GM18858 (cell line): Measurements from ENCODE around the gene FAM120B.
"Not testable (repeated sequence)": the region's sequence is repeated elsewhere in the genome, so short reads cannot be mapped to it uniquely, and the experiment has no call there.

Experiments used
- ATAC-seq: cut with Tn5 transposase; IDR thresholded peaks from one replicate; pipeline ENCODE4 v1.9.1; 2021; ENCODE audit not compliant: unreplicated experiment

Gene FAM120B

GRCh38 chr6:170306324-170307079 lies at the start of gene FAM120B:
FAM120B (plus strand) TSS chr6:170306758; CDS start chr6:170317391, 10,633 bp downstream.
- peak; percentile 95 for ATAC-seq

GRCh38 chr6:170257376-170257775 lies 49.2 kb upstream of the FAM120B start:
- ATAC-seq = no peak

- no peak for ATAC-seq
Measured at GRCh38 chr6:170258407-170258806, 48.2 kb upstream of the FAM120B start.

GRCh38 chr6:170259278-170259677 lies 47.3 kb upstream of the FAM120B start:
- no peak for ATAC-seq

GRCh38 chr6:170260686-170261085 lies 45.9 kb upstream of the FAM120B start:
- no peak for ATAC-seq

GRCh38 chr6:170261643-170262488 lies 44.7 kb upstream of the FAM120B start:
- ATAC-seq = no peak

- no peak for ATAC-seq
Measured at GRCh38 chr6:170262489-170263088, 44.0 kb upstream of the FAM120B start.

- no peak for ATAC-seq
Measured at GRCh38 chr6:170263410-170263809, 43.1 kb upstream of the FAM120B start.

- ATAC-seq = no peak
Measured at GRCh38 chr6:170264086-170264485, 42.5 kb upstream of the FAM120B start.

GRCh38 chr6:170264644-170265043 lies 41.9 kb upstream of the FAM120B start:
- ATAC-seq = not testable (repeated sequence)

- ATAC-seq = no peak
Measured at GRCh38 chr6:170265655-170266054, 40.9 kb upstream of the FAM120B start.

- no peak for ATAC-seq
Measured at GRCh38 chr6:170266061-170266825, 40.3 kb upstream of the FAM120B start.

- ATAC-seq = no peak
Measured at GRCh38 chr6:170267688-170268087, 38.9 kb upstream of the FAM120B start.

GRCh38 chr6:170268216-170269129 lies 38.1 kb upstream of the FAM120B start:
- no peak for ATAC-seq

GRCh38 chr6:170269151-170269845 lies 37.3 kb upstream of the FAM120B start:
- no peak for ATAC-seq

- ATAC-seq = no peak
Measured at GRCh38 chr6:170269846-170270541, 36.6 kb upstream of the FAM120B start.

- no peak for ATAC-seq
Measured at GRCh38 chr6:170270984-170271593, 35.5 kb upstream of the FAM120B start.

GRCh38 chr6:170271771-170272314 lies 34.7 kb upstream of the FAM120B start:
- peak; percentile 94 for ATAC-seq
